GM19238 (cell line): ENCODE measurements around the gene LRRC8A.
A peak's percentile ranks its signal among the peaks of the same experiment; 100 is the strongest.
"Not testable (repeated sequence)": the region's sequence is repeated elsewhere in the genome, so short reads cannot be mapped to it uniquely, and the experiment has no call there.

ENCODE experiments used
- DNase-seq: peaks from one replicate; pipeline ENCODE4 v3.0.0; 2011; ENCODE audit warnings: low spot score; ENCODE audit not compliant: insufficient read length

Gene LRRC8A

GRCh38 chr9:128863647-128864046 is 18.3 kb upstream of the LRRC8A start:
- DNase-seq: peak; percentile 78

DNA sequence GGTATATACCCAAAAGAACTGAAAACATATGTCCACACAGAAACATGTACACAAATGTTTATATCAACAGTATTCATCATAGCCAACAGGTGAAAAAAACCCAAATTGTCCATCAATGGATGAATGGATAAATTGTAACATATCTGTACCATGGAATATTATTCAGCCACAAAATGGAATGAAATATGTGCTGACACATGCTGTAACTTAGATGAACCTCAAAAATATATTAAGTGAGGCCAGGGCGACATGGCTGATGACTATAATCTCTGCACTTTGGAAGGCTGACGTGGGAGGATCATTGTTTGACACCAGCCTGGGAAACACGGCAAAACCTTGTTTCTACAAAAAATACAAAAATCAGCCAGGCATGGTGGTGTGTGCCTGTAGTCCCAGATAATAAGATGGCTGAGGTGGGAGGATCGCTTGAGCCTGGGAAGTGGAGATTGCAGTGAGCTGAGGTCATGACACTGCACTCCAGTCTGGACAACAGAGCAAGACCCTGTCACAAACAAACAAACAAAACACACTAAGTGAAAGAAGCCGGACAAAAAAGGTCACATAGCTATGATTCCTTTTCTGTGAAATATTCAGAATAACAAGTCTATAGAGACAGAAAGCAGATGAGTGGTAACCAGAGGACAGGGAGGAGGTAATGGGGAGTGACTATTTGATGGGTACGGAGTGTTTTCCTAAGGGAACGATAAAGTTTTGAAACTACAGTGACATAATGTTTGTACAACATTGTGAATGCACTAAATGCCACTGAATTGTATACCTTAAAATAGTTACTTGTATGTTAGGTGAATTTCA is 11.6 kb upstream of the LRRC8A start:
- no peak for DNase-seq

DNA sequence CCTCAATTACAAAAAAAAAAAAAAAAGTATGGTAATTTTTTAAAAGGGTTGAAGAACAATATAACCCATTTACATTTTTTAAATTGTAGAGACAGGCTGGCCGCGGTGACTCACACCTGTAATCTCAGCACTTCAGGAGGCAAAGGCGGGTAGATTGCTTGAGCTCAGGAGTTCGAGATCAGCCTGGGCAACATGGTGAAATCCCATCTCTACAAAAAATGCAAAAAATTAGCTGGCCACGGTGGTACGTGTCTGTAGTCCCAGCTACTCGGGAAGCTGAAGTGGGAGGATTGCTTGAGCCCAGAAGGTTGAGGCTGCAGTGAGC is 11.0 kb upstream of the LRRC8A start:
- not testable (repeated sequence) for DNase-seq

- DNase-seq: no peak
Measured at GRCh38 chr9:128877852-128878251, 4.1 kb upstream of the LRRC8A start.

DNA sequence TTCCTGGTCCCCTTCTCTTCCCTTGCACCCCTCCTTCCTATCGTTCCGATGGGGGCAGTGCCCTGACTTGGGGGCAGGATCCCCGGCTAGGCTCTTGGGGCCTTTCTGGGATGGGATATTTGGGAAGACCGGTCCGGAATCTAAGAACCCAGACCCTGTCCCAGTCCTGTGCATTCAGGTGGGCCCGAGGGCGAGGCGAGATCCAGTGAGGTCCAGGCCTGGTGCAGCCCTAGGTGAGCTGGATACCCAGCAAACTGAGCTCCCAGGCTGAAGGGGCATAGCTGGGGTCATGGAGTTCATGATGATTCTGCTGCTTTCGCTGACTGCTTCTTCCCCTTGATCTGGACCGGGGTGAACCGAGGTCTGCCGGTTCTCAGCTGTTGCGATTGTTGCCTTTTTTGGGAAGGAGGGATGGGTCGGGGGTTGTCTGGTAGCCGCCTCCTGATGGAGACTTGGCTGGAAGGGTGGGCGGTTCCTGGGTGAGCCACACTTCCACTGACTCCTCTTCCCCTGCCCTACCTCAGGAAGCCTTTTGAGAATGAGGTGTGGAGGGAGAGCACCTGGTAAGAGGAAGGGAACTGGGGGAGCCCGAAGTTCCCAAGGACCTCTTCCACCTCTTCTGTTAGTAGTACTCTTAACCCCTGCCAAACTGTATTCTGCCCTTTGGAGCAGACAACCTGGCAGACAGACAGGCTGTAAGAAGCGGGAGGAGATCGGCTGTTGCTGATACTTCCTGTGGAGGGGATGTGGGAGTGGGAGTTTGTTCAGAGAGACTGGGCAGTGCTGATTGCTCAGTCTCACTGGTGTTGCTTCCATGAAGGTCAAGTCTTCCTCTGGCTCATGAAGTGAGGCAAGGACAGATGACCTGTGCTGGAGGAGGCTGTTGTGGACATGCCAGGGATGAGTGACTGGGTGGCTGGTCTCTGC is 1.0 kb downstream of the LRRC8A start:
- no peak for DNase-seq

DNA sequence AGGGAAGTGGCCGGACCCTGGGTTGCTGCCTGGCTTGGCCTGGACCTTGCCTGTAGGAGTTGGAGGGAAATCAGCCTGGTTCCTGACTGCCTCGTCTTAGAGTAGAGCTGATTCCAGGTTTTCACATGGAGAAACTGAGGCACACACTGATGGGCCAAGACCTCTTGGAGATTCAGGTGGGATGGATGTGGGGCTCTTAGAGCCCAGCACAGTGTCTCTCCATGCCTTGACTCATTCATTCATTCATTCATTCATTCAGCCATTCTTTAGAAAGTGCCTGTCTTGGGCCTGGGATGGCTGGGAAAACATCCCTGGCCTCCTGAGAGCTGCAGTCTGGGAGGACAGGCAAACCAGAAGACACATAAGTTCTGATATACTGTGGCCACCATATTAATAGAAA is 2.2 kb downstream of the LRRC8A start:
- DNase-seq: no peak

DNA sequence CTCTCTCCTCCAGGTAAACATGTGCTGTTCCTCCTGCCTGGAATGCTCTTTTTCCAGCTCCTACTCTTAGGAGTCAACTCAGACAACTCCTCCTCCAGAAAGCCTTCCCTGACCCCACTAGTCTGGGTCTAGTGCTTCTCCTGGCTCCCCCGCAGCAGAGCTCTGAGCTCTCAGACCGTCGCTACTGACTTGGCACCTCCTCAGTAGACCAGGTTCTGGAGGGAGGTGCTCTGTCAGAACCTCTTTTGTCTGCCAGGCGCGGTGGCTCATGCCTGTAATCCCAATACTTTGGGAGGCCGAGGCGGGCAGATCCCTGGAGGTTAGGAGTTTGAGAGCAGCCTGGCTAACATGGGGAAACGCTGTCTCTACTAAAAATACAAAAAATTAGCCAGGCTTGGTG is 3.4 kb downstream of the LRRC8A start:
- no peak for DNase-seq

DNA sequence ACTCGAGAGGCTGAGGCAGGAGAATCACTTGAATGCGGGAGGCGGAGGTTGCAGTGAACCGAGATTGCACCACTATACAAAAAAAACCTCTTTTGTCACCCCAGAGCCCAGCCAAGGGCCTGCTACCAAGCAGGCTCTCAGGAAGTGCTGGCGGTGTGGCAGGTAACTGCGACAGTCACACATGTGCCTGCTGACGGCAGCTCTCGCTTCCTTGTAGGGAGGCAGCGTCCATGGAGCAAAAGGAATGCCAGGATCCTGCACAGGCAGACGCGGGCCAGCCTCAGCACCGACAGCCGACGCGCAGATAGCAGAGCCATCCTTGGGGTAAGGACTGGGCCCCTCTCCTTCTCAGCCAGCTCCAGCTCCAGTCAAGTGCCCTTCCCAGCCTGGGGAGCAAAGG is 3.9 kb downstream of the LRRC8A start:
- DNase-seq: no peak

GRCh38 chr9:128886211-128886891 is 4.4 kb downstream of the LRRC8A start:
- no peak for DNase-seq

DNA sequence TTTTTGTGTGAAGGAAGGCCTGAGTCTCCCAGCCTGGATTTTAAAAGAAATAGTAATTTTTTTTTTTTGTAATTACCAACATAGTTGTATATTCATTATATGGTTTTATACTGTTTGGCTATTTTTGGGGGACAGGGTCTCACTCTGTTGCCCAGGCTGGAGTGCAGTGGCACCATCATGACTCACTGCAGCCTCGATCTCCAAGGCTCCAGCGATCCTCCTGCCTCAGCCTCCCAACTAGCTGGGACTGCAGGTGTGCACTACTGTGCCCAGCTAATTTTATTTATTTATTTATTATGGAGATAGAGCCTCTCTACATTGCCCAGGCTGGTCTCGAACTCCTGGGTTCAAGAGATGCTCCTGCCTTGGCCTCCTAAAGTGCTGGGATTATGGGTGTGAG is 5.1 kb downstream of the LRRC8A start:
- DNase-seq: no peak

- DNase-seq: no peak
Measured at GRCh38 chr9:128887914-128888350, 6.0 kb downstream of the LRRC8A start.

GRCh38 chr9:128891321-128892220 is 9.6 kb downstream of the LRRC8A start:
- DNase-seq: no peak

DNA sequence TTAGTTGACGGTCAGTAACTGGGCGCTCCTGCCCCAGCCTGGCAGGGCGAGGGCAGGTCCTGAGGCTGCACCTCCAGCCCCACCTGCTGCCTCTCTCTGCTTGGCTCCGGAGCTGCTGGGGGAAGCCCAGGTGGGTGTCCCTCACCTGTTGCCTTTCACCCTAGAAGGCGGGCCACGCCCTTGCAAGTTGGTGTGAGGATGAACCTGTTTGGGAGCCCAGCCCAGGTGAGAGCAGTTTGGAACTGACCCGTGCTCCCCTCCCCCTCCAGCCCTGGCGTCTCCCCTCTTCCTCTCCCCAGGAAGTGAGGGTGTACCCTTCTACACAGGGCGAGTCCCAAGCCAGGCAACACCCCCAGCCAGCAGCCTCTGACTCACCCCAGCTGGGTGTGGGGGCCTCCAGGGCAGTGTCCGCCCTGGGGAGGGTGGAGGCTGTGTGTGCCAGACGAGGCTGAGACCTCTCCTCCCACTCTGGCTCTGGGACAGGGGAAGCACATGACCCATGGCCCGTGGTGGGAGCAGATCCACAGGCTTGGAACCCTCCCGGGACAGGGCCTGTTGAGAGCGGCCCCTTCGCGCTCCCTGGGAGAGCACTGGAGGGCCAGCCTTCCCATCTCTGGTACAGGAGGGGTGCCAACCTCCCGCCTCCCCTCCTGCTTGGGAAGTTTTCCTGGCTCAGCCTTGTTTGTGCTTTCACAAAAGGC is 10.4 kb downstream of the LRRC8A start:
- no peak for DNase-seq

- DNase-seq: no peak
Measured at GRCh38 chr9:128893354-128893753, 11.4 kb downstream of the LRRC8A start.

DNA sequence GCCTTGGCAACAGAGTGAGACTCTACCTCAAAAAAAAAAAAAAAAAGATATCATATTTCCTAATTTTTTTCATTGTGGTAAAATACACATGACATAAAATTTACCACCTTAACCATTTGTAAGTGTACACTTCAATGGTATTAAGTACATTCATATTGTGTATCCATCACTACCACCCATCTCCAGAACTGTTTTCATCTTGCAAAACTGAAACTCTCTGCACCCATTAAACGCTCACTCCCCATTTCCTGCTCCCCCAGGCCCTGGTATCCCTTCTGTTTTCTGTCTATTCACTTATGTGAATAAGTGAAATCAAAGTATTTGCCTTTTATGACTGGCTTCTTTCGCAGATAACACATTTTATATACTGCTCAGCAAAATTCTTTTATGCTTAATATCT is 12.8 kb downstream of the LRRC8A start:
- DNase-seq: no peak

DNA sequence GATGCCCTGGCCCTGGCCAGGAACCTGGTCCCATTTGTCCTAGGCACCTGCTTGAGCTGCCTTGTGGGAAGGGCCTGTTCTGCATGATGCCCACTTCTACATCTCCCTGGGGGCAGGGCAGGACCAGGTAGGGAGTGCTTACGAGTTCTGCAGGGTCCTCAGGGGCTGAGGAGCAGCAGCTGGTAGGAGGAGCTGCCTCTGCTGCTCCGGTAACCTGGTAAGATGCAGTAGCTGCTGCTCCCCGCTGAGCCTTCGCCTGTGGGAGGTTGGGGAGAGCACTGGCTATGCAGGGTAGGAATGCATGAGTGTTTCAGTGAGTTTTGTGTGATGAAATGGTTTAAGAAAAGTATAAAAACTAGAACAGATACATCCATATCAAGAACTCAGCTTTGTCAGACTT is 13.6 kb downstream of the LRRC8A start:
- no peak for DNase-seq

DNA sequence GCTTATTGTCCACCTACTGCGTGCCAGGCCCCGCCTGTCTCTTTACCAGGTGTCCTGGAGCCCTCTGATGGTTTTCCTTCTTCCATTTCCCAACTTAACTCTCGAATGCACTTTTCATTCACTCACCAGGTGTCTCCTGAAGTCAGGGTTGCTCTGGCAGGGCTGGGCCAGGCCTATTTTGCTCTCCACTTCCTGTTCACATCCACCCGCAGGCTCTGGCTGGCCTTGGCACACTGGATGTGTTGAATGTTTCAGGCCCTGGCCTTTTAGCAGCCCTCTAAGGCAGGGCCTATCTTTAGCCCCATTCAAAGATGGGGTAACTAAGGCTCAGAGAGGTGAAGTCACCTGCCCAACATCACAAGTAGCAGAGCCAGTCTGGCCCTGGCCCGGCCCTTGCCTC is 16.4 kb downstream of the LRRC8A start:
- DNase-seq: no peak

GRCh38 chr9:128898845-128899565 is 17.1 kb downstream of the LRRC8A start:
- DNase-seq: no peak

- DNase-seq: no peak
Measured at GRCh38 chr9:128899566-128900322, 17.8 kb downstream of the LRRC8A start.
